MM.1S (cell line): Measurements from ENCODE around the gene ZNF521.

Experiments used
- CTCF ChIP-seq: fragments of 300-600 bp; sonication (generic); IDR thresholded peaks from 2 replicates; pipeline ENCODE4 v1.5.1; 2016; ENCODE audit warnings: antibody characterized with exemption, low read length, mixed read lengths
- EZH2 ChIP-seq: fragments of 300-600 bp; sonication (generic); optimal IDR thresholded peaks from 2 replicates; pipeline ENCODE3; 2017; ENCODE audit warnings: low read depth, mild to moderate bottlenecking, antibody characterized with exemption, low read length, mixed read lengths

- no peak for TF ChIP-seq EZH2
- no peak for TF ChIP-seq CTCF
These were observed 239.0 kb downstream of the ZNF521 start for GRCh38 chr18:25112821-25113434.
